ENCODE data around the gene PLEKHO1. TPM values are rescaled to one million over a fixed set of nuclear protein-coding genes. Genes with fewer than 3 reads are reported as not detected.
A peak's percentile ranks its signal among the peaks of the same experiment; 100 is the strongest.

PLEKHO1 gene
- total RNA-seq, 4 donors from 2014 or later = 5.2 to 23.1 (median 14.2) TPM

DNA sequence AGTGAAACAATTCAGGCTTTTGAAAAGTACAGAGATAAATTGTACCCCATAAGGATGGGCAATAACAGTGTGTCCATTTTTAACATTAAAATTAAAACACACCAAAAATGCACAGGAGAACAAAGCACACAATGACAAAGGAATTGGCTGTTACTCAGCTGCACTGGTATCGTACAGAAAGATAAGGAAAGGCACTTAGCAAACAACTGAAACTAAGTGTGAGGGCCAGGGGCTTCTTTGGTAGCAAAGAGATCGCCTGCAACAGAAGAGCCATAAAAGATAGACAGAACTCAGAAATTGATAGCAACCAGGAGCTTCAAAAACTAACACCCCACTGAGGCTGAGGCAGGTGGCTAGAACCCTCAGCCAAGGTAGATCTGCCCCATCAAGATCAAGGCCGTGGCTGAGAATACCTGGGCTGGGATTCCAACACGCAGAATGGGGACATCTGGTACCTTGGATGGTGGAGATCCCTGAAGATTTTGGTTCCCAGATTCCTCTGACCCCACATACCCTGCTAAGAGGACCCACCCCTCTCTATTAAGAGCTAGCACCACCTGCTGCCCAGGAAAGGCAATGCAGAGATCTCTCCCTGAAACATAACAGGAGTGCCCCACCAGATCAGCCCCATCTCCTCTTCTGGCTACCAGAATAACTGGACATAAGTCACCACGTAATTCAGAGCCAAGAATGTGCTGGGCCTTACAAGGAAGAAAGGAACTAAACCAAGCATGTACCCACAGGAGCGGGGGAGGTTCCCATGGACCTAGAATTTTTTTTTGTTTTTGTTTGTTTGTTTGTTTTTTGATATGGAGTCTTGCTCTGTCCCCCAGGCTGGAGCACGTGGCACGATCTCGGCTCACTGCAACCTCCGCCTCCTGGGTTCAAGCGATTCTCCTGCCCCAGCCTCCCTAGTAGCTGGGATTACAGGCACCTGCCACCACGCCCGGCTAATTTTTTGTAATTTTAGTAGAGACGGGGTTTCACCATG is 16.2 kb downstream of the PLEKHO1 start:
- intact Hi-C loops (cut with DNase I) = loop anchor here (2.0 to 5.0 kb wide), 2 partner anchors 93 to 204 kb away; no protein-coding TSS in a partner anchor
- WGBS, 2 donors = 68 to 69% methylated on average over 13 to 14 of the region's 14 CpGs
- DNase-seq = peak in 1 of 2 donors; percentile 44
- Histone ChIP-seq H3K36me3 (no peaks in the 10 kb centered on the region), H3K27ac (no peak overlapping the region), H3K4me1 (peaks cover 5 to 17% of the 10 kb centered on the region in 2 donors), H3K4me3 (replicated peaks in 1 of 3) (no peak overlapping the region), H3K27me3 (no peaks in the 10 kb centered on the region), H3K9me3 (no peaks in the 10 kb centered on the region)
- TF ChIP-seq, protein P1, sequence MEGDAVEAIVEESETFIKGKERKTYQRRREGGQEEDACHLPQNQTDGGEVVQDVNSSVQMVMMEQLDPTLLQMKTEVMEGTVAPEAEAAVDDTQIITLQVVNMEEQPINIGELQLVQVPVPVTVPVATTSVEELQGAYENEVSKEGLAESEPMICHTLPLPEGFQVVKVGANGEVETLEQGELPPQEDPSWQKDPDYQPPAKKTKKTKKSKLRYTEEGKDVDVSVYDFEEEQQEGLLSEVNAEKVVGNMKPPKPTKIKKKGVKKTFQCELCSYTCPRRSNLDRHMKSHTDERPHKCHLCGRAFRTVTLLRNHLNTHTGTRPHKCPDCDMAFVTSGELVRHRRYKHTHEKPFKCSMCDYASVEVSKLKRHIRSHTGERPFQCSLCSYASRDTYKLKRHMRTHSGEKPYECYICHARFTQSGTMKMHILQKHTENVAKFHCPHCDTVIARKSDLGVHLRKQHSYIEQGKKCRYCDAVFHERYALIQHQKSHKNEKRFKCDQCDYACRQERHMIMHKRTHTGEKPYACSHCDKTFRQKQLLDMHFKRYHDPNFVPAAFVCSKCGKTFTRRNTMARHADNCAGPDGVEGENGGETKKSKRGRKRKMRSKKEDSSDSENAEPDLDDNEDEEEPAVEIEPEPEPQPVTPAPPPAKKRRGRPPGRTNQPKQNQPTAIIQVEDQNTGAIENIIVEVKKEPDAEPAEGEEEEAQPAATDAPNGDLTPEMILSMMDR (IDR thresholded peaks at IDR 0.05) = peak in 4 of 6 experiments; percentile 26 to 49 (median 39)
- no peak for TF ChIP-seq POLR2A (IDR thresholded peaks at IDR 0.05)

DNA sequence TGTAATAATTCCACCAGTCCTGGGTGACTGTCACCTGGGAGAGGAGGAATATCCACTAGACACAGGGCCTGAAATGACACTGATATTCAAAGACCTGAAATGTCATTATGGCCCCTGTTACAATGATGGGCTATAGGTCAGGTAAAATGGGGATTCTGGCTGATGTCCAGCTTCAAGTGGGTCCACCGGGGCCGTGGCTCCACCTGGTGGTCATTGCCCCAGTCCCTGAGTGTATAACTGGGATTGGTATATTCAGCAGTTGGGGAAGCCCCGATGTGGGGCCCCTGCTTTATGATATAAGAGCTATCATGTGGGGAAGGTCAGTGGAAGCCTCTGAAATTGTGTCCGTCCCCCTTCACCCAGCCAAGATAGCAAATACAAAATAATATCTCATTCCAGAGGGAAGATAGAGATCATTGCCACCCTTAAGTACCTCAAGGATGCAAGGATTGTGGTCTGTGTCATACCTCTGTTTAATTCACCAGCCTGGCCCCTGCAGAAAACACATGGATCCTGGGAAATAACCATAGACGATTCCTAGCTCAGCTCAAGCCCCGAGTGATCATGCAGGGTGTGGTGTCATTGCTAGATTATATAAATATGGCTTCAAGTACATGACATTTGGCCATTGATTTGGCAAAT is 19.4 kb downstream of the PLEKHO1 start:
- Histone ChIP-seq H3K36me3 (no peaks in the 10 kb centered on the region), H3K27me3 (no peaks in the 10 kb centered on the region), H3K27ac (no peak overlapping the region), H3K4me1 (peaks cover 0 to under 1% of the 10 kb centered on the region in 2 donors), H3K9me3 (no peaks in the 10 kb centered on the region), H3K4me3 (replicated peaks in 1 of 3) (no peak overlapping the region)
- TF ChIP-seq, protein P1 (IDR thresholded peaks at IDR 0.05) = peak; percentile 29 to 59 (median 56)
- no peak for TF ChIP-seq POLR2A (IDR thresholded peaks at IDR 0.05)
- peak; percentile 60 for DNase-seq
- intact Hi-C loops (cut with DNase I) = loop anchor here (5.0 kb wide), 1 partner anchor 207 kb away; no protein-coding TSS in a partner anchor
- WGBS, 2 donors = 29 to 32% methylated on average over 6 of the region's 6 CpGs

DNA sequence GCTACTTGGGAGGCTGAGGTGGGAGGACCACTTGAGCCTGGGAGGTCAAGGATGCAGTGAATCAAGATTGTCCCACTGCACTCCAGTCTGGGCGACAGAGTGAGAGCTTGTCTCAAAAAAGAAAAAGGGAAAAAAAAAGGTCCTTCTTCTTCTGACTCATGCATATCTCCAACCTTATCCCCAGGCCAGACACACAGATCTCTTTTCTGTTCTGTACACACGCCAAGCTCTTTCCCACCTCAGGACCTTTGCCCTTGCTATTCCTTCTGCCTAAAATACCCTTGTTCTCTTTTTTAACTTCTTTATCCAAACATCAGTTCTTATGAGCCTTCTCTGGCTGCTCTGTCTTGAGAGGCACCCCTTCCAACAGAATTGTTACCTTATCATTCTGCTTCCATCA is 22.1 kb downstream of the PLEKHO1 start:
- Histone ChIP-seq H3K27ac (no peak overlapping the region), H3K4me1 (no peaks in the 10 kb centered on the region), H3K9me3 (no peaks in the 10 kb centered on the region), H3K4me3 (replicated peaks in 1 of 3) (no peak overlapping the region), H3K36me3 (no peaks in the 10 kb centered on the region), H3K27me3 (no peaks in the 10 kb centered on the region)
- DNase-seq = no peak
- intact Hi-C loops (cut with DNase I) = loop anchor here (5.0 kb wide), 1 partner anchor 114 kb away; no protein-coding TSS in a partner anchor
- TF ChIP-seq, protein P1 (IDR thresholded peaks at IDR 0.05) = no peak
- TF ChIP-seq POLR2A (IDR thresholded peaks at IDR 0.05) = no peak
- WGBS, 2 donors = 90 to 96% methylated on average over 2 of the region's 2 CpGs

DNA sequence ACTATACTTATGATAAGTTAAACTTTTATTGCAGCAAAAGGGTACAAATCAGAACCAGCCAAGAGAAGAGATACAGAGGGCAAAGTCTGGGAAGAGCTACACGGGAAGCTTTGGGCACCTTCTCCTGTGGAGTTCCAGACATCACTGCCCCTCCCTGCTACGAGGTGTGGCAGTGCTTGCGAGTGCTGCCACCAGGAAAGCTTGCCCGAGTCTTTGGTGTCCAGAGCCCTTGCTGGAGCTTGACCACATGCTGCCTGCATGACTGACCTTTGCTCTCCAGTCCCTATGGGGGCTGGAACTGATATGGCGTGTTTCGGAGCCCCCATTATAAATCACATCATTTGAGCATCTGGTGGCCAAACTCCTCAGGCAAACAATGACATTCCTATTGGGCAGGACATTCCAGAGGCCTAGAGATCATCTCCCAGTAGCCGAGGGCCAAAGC is 23.4 kb downstream of the PLEKHO1 start:
- H3K9me3 ChIP-seq = no peaks in the 10 kb centered on the region
- DNase-seq = no peak
- no peak for TF ChIP-seq POLR2A (IDR thresholded peaks at IDR 0.05)
- TF ChIP-seq, protein P1 (IDR thresholded peaks at IDR 0.05) = no peak
- no peak overlapping the region for H3K4me3 ChIP-seq (replicated peaks in 1 of 3)
- H3K27ac ChIP-seq = no peak overlapping the region
- H3K36me3 ChIP-seq = no peaks in the 10 kb centered on the region
- intact Hi-C loops (cut with DNase I) = loop anchor here (5.0 kb wide), 1 partner anchor 116 kb away; no protein-coding TSS in a partner anchor
- no peaks in the 10 kb centered on the region for H3K27me3 ChIP-seq
- WGBS, 2 donors = 79 to 81% methylated on average over 7 of the region's 7 CpGs
- no peaks in the 10 kb centered on the region for H3K4me1 ChIP-seq

All from thyroid gland (tissue), 4 donors.